Inflammatory macrophage (primary cell): ENCODE measurements around the gene COL11A2.

Experiments used
- DNase-seq, 2 donors: peaks; one replicate each; pipeline ENCODE4 v3.0.0-alpha.2; 2020 to 2022

Gene COL11A2

GRCh38 chr6:33114406-33114805 is 77.9 kb downstream of the COL11A2 start:
- peak; percentile 37 to 82 for DNase-seq

GRCh38 chr6:33113755-33114154 is 78.5 kb downstream of the COL11A2 start:
- no peak for DNase-seq
